Neutrophil (primary cell): ENCODE results near the gene DHCR24.

Experiments used
- H3K27ac ChIP-seq: fragments of 200-600 bp; sonication (generic); 2 replicates; pipeline ENCODE4 v1.5.1; 2016; ENCODE audit warnings: mild to moderate bottlenecking, moderate library complexity
- H3K27me3 ChIP-seq: fragments of 200-600 bp; sonication (generic); 2 replicates; pipeline ENCODE4 v1.6.0; 2016; ENCODE audit warnings: mild to moderate bottlenecking
- H3K36me3 ChIP-seq: fragments of 200-600 bp; sonication (generic); 2 replicates; pipeline ENCODE4 v1.5.1; 2017
- H3K4me1 ChIP-seq, 2 experiments: fragments of 200-600 bp in 1 of 2; sonication (generic) in 1 of 2; 1 replicate in 1 of 2; 2 replicates in 1 of 2; pipeline versions ENCODE4 v1.5.1 to v1.6.1; 2013 to 2016; ENCODE audit warnings: low read depth in 1 of 2, low read length in 1 of 2, mild to moderate bottlenecking in 1 of 2, moderate library complexity in 1 of 2; ENCODE audit not compliant: control insufficient read depth in 1 of 2, insufficient read depth in 1 of 2
- H3K4me3 ChIP-seq, 2 experiments: fragments of 200-600 bp in 1 of 2; sonication (generic) in 1 of 2; 1 replicate in 1 of 2; 2 replicates in 1 of 2; pipeline ENCODE4 v1.5.1; 2013 to 2016; ENCODE audit warnings: low read depth in 1 of 2, low read length in 1 of 2, mild to moderate bottlenecking in 1 of 2, moderate library complexity in 1 of 2
- H3K9me3 ChIP-seq: fragments of 200-600 bp; sonication (generic); 2 replicates; pipeline ENCODE4 v1.5.1; 2016
- TF ChIP-seq, protein P1 (sequence below): fragments of 200-600 bp; sonication (generic); IDR thresholded peaks from 2 replicates; pipeline ENCODE4 v1.5.1; 2016; ENCODE audit warnings: antibody characterized with exemption

DHCR24 gene

DNA sequence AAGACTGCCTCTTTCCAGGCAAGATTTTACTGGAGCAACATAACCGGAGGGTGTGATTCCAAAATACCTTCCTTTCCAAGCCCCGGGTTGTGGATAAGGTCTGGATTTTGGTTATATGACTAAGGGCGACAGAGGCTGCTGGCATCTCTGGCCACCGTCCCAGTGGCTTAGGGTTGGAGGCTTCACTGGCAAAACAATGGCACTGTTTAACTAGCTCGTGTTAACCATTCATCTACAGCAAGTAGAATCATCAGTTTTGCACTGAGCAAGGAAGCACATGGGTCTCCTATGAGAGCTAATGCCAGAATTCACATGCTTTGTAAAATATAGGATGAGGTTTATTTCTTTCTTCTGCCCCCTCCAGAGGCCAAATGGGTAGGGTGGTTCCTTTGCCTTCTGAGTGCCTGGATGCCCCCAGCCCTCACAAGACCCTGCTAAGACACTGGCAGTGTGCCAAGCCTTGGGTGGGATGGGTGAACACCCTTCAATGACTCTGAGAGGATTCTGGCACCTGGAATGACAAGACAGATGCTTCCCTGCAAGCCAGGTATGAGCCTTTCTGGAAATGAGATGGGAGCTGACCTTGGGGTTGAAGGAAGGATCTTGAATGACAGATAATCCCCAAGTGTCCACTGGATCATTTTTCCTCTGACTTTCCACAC, 36.8 kb downstream of the DHCR24 start:
- H3K36me3 ChIP-seq, result no peaks in the 10 kb centered on the region
- H3K27ac ChIP-seq, result no peak overlapping the region

DNA sequence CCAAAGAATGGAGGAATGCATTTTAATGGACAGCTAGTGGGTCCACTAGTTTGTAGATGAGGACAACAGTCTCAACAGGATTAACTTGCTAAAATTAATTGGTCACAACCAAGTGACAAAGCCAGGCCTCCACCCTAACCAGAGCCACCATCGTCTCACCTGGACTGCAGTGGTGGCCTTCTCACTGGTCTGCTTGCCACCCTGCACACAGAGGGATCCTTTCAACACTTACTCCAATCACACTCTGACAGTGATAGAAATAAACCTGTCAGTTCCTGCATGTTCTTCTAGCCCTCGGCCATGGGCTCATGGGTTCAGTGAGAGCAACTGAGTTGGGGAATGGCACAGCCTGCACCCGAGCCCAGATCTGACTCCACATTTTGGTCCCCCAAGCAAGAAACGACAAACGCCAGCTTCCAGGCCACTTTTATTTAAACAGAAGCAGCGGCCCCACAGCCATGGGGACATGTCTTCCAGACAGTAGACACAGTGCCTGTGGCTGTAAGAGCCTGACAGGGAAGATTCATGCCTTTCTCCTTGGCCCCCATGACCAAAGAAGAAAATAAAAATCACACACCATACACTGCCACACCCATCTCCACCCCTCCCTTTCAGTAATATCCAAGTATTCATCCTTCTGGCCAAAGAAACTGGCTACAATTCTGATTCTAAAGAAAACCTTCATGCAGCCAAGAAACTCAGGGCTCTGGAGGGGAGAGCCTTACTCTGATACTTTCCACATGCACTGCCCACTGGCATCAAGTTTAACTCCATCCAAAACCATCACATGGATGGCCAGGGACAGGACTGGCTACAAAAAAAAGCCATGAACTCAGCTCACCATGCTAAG, 37.6 kb downstream of the DHCR24 start:
- H3K9me3 ChIP-seq, result no peaks in the 10 kb centered on the region
- H3K27me3 ChIP-seq, result no peaks in the 10 kb centered on the region
- H3K27ac ChIP-seq, result no peak overlapping the region
- no peak overlapping the region for H3K4me3 ChIP-seq
- no peaks in the 10 kb centered on the region for H3K36me3 ChIP-seq
- TF ChIP-seq, protein P1, sequence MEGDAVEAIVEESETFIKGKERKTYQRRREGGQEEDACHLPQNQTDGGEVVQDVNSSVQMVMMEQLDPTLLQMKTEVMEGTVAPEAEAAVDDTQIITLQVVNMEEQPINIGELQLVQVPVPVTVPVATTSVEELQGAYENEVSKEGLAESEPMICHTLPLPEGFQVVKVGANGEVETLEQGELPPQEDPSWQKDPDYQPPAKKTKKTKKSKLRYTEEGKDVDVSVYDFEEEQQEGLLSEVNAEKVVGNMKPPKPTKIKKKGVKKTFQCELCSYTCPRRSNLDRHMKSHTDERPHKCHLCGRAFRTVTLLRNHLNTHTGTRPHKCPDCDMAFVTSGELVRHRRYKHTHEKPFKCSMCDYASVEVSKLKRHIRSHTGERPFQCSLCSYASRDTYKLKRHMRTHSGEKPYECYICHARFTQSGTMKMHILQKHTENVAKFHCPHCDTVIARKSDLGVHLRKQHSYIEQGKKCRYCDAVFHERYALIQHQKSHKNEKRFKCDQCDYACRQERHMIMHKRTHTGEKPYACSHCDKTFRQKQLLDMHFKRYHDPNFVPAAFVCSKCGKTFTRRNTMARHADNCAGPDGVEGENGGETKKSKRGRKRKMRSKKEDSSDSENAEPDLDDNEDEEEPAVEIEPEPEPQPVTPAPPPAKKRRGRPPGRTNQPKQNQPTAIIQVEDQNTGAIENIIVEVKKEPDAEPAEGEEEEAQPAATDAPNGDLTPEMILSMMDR, result no peak
- H3K4me1 ChIP-seq, result no peaks in the 10 kb centered on the region

More for the DNA sequence above, 36.8 kb downstream of the DHCR24 start:
- H3K9me3 ChIP-seq, result no peaks in the 10 kb centered on the region
- no peak overlapping the region for H3K4me3 ChIP-seq
- TF ChIP-seq, protein P1, result no peak
- H3K4me1 ChIP-seq, result no peaks in the 10 kb centered on the region
- no peaks in the 10 kb centered on the region for H3K27me3 ChIP-seq

DNA sequence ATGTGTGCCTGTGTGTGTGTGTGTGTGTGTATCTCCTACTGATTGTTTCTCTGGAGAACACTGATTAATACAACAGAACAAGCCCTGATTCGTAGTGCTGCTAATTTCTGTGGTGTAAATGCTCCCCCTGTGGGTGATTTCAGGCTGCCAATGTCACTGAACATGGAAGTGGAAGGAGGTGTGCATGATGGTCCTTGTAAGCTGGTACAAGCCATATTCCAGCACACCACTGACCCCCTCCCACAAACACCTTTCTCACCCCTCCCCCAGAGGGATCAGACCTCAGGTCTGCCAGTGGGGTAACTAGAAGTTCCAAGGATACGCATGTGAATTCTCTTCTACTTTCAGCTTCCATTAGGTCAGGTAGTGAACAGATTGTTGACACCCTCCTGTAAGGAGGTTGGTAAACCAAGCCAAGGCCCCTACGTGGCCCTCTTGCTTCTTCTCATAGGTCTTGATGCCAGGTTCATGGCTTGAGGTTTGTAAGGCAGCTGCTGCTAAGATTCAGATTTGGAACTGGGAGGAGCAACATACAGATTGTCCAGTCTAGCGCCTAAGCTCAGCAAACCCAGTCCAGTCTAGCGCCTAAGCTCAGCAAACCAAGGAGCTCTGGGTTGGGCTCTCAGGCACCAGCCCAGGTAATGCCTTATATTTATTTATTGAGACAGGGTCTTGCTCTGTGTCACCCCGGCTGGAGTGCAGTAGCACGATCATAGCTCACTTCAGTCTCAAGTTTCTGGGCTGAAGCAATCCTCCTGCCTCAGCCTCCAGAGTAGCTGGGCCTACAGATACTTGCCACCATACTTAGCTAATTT, 38.7 kb downstream of the DHCR24 start:
- no peaks in the 10 kb centered on the region for H3K9me3 ChIP-seq
- no peaks in the 10 kb centered on the region for H3K4me1 ChIP-seq
- TF ChIP-seq, protein P1, result no peak
- no peak overlapping the region for H3K27ac ChIP-seq
- H3K36me3 ChIP-seq, result no peaks in the 10 kb centered on the region
- no peaks in the 10 kb centered on the region for H3K27me3 ChIP-seq
- no peak overlapping the region for H3K4me3 ChIP-seq

DNA sequence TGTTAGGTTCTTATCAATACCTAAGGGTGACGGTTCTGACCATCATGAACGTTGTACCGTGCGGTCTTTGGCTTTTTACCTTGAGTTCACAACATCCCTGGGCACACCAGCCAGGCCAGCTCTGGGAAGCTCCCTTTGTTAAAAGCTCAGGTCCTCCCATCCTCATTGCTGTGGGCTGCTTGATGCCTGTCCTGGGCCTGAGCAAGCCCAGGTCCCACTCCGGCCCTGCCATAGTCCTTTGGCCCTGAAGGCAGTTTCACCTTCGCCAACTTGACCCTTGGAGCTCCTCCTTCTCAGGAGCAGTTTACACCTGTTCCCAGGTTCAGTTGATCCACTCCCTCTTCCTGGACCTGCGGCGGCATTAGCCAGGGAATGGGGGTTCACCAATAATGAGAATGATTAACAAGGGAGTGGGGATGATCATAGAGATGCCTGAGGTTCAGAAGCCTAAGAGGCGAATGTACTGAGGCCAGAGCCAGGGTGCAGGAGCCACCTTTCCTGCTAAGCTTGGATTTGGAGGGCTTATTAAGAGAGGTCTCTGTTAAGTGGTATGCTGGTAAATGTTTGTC, 40.2 kb downstream of the DHCR24 start:
- TF ChIP-seq, protein P1, result no peak
- Histone ChIP-seq H3K9me3 (no peaks in the 10 kb centered on the region), H3K27me3 (no peaks in the 10 kb centered on the region), H3K36me3 (no peaks in the 10 kb centered on the region), H3K4me1 (no peaks in the 10 kb centered on the region), H3K4me3 (no peak overlapping the region), H3K27ac (no peak overlapping the region)

DNA sequence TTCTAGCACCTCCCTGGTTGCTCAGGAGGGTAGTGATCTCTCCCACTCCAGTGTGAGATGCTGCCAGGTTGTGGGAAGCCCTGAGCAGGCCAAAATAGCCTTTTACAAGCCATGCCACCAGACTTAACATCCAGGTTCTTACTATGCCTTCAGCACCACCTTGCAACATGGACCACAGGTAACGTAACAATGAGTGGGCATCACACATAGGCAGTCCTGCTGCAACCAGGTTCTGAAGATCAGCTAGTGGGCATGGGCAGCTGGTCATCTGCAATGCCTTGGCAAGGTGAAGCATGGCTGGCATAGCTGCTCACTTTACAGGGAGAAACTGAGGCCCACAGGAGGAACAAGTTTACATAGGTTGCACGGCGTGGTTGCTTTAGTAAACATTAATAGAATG, 40.7 kb downstream of the DHCR24 start:
- Histone ChIP-seq H3K36me3 (no peaks in the 10 kb centered on the region), H3K9me3 (no peaks in the 10 kb centered on the region), H3K27ac (no peak overlapping the region), H3K4me1 (no peaks in the 10 kb centered on the region), H3K27me3 (no peaks in the 10 kb centered on the region), H3K4me3 (no peak overlapping the region)
- TF ChIP-seq, protein P1, result no peak
